CD8-positive, alpha-beta memory T cell (primary cell): ENCODE data around the gene BOC. TPM values are rescaled to one million over a fixed set of nuclear protein-coding genes. Genes with fewer than 3 reads are reported as not detected.

Experiments
- CTCF ChIA-PET: fragments of 350-600 bp; sonication (Branson Sonifier 250); formaldehyde crosslinking; loops from one replicate; lab custom pipeline; 2021; ENCODE audit warnings: antibody characterized with exemption; lab: Charles Lee
- POLR2A ChIA-PET: fragments of 350-600 bp; sonication (Branson Sonifier 250); formaldehyde crosslinking; loops from one replicate; lab custom pipeline; 2021; ENCODE audit warnings: antibody characterized with exemption; lab: Charles Lee
- DNase-seq, 5 donors: peaks; one replicate each; pipeline versions ENCODE4 v3.0.0 to v3.0.0-alpha.2; 2020 to 2022; ENCODE audit warnings: mixed read lengths in 1 of 5
- H3K27ac ChIP-seq: one replicate; pipeline ENCODE4 v1.7.0; 2013; ENCODE audit warnings: low read depth, mild to moderate bottlenecking, low read length, moderate library complexity
- H3K27me3 ChIP-seq: 2 replicates; pipeline ENCODE4 v1.7.0; 2013; ENCODE audit warnings: low read length, mild to moderate bottlenecking; ENCODE audit not compliant: insufficient read depth, poor library complexity, severe bottlenecking
- H3K36me3 ChIP-seq: 2 replicates; pipeline ENCODE4 v1.7.0; 2013; ENCODE audit warnings: mild to moderate bottlenecking, low read length, moderate library complexity; ENCODE audit not compliant: insufficient read depth
- H3K4me1 ChIP-seq: 2 replicates; pipeline ENCODE4 v1.7.0; 2013; ENCODE audit warnings: mild to moderate bottlenecking, low read length, moderate library complexity; ENCODE audit not compliant: insufficient read depth
- H3K4me3 ChIP-seq: 2 replicates; pipeline ENCODE4 v1.7.0; 2013; ENCODE audit warnings: mild to moderate bottlenecking, low read length
- H3K9me3 ChIP-seq: 2 replicates; pipeline ENCODE4 v1.7.0; 2013; ENCODE audit warnings: mild to moderate bottlenecking, low read length
- H3K27ac Mint-ChIP-seq, 8 donors: one replicate each; pipeline ENCODE4 v1.8.0; 2020 to 2021; ENCODE audit warnings: mixed read lengths in 8 of 8, mild to moderate bottlenecking in 6 of 8, inconsistent platforms in 3 of 8, moderate library complexity in 3 of 8
- H3K27me3 Mint-ChIP-seq, 2 donors: one replicate each; pipeline ENCODE4 v1.8.0; 2020 to 2021; ENCODE audit warnings: mixed read lengths in 2 of 2, mild to moderate bottlenecking in 1 of 2, moderate library complexity in 1 of 2
- H3K36me3 Mint-ChIP-seq, 3 donors: one replicate each; pipeline ENCODE4 v1.8.0; 2020 to 2021; ENCODE audit warnings: mixed read lengths in 3 of 3, inconsistent platforms in 1 of 3, mild to moderate bottlenecking in 1 of 3
- H3K4me1 Mint-ChIP-seq, 3 donors: one replicate each; pipeline ENCODE4 v1.8.0; 2020 to 2021; ENCODE audit warnings: mixed read lengths in 3 of 3, inconsistent platforms in 1 of 3, mild to moderate bottlenecking in 1 of 3
- H3K4me3 Mint-ChIP-seq, 7 donors: one replicate each; pipeline ENCODE4 v1.8.0; 2020 to 2021; ENCODE audit warnings: mixed read lengths in 7 of 7, mild to moderate bottlenecking in 6 of 7, moderate library complexity in 4 of 7, inconsistent platforms in 2 of 7
- H3K9me3 Mint-ChIP-seq, 5 donors: one replicate each; pipeline ENCODE4 v1.8.0; 2020 to 2022; ENCODE audit warnings: mixed read lengths in 5 of 5, mild to moderate bottlenecking in 3 of 5, moderate library complexity in 2 of 5, inconsistent platforms in 1 of 5
- polyA plus RNA-seq: library from polyadenylated mRNA; unstranded; fragments of 300-500 nt; fragmentation: Illumina TruSeq; gene quantifications from one replicate; pipeline ENCODE4 v1.2.3, GENCODE V29; 2021
- total RNA-seq, 2 experiments: library from RNA; stranded (reverse); gene quantifications; one replicate each; pipeline ENCODE4 v1.2.3, GENCODE V29; 2021

The BOC gene
- total and polyA plus RNA-seq, 3 experiments from 2014 or later = not detected

DNA sequence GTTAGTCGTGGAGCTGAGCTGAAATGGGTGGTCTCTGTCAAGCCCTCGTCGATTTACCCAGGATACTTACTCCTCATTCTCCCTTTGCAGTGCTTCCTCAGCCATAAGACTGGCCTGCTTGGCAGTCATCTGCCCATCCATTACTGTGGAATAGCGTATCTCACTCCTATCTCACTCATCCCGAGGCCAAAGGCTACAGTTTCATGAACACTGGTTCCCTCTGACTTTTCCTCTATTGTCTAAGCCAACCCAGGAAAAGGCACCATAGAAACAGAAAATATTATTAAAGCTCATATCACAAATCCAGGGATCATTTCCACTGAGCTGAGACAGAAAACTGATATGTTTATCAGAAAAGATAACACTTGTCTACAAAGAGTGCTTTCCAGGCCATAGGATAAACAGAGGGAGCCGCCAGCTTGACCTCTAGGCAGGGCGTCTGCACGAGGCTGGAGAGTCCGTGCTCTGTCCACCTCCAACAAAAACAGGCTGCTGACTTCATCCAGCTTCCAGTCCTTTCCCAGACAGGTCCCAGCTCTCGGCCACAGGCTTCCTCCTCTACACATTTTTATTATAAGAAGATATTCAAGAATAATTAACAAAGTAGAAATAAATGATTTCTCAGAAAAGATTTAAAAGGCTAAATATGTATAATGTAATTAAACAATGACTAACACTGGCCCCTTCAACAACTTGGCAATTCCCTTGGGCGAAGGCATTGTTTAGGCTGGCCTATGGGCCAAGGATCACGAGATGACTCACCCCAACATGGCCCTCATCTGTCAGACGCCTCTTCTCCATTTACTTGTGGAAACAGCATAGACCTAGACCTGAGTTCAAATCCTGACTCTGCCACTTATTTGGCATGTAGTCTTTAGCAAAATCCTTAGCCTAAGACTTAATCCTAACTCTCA lies 27.4 kb upstream of the BOC start:
- peaks cover 0 to 4% (median 2%) of the 10 kb centered on the region in 5 donors for H3K9me3 Mint-ChIP-seq
- Histone ChIP-seq H3K4me3 (no peak overlapping the region), H3K36me3 (no peaks in the 10 kb centered on the region), H3K9me3 (no peaks in the 10 kb centered on the region), H3K27ac (no peak overlapping the region), H3K27me3 (no peaks in the 10 kb centered on the region), H3K4me1 (no peaks in the 10 kb centered on the region)
- DNase-seq = no peak
- CTCF ChIA-PET = no interaction called here
- peaks cover 6 to 12% of the 10 kb centered on the region in 2 donors for H3K27me3 Mint-ChIP-seq
- no peak overlapping the region for H3K4me3 Mint-ChIP-seq
- no peaks in the 10 kb centered on the region for H3K36me3 Mint-ChIP-seq
- H3K4me1 Mint-ChIP-seq = no peaks in the 10 kb centered on the region
- no peak overlapping the region for H3K27ac Mint-ChIP-seq
- POLR2A ChIA-PET = no interaction called here

DNA sequence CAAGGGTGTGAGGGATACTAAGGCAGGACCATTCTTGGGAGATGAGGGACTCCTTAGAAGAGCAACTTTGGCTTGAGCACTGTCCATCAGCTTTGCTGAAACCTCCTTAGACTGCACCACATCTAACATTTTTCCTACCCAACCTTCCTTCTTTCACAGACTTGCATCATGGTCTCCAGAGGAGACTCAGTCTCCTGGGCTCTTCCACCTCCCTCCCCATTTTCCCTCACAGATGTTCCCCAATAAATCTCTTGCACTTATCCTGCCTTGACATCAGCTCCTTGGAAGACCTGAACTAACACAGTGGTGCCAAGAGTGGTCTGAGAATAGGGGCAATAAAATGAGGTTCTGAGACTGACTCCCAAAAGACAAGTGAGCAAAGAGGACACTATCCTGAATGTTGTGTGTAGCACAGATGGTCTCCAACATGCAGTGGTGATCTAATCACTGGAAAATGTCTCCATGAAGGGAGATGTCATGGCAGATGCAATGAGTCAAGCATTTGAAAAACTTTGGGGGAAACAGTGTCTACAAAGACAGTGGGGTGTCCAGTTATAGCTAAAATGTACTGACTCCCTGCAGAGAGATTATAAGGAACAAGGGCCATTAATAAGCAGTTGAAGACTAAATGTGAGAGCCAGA lies 26.0 kb upstream of the BOC start:
- Mint-ChIP-seq H3K4me3 (no peak overlapping the region), H3K36me3 (no peaks in the 10 kb centered on the region), H3K9me3 (peaks cover 0 to 4% (median 2%) of the 10 kb centered on the region in 5 donors), H3K27me3 (peaks cover 10 to 12% of the 10 kb centered on the region in 2 donors), H3K4me1 (no peaks in the 10 kb centered on the region), H3K27ac (no peak overlapping the region)
- Histone ChIP-seq H3K4me1 (no peaks in the 10 kb centered on the region), H3K27ac (no peak overlapping the region), H3K4me3 (no peak overlapping the region), H3K27me3 (no peaks in the 10 kb centered on the region), H3K36me3 (no peaks in the 10 kb centered on the region), H3K9me3 (no peaks in the 10 kb centered on the region)
- DNase-seq = no peak
- ChIA-PET CTCF (no interaction called here), POLR2A (no interaction called here)

DNA sequence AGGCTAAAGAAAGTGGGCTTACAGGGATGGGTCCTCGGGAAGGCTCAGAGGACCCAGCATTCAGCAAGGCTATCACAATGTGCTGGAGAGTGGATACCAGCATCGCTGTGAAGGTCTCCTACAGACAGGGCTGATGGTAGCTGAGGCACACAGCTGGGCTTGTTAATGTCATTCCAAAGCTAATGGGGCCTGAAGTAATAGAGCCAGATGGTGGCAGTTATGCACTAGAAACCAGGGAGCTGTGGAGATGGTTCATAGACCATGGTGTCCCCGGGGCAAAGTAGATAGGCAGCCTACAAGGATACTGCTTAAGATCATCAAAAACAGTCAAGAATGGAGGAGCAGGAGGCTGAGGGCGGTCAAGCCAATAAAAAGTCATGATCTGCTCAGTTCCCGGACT lies 24.8 kb upstream of the BOC start:
- no peaks in the 10 kb centered on the region for H3K36me3 ChIP-seq
- H3K9me3 Mint-ChIP-seq = peaks cover 0 to 4% (median 2%) of the 10 kb centered on the region in 5 donors
- ChIA-PET CTCF (no interaction called here), POLR2A (no interaction called here)
- H3K36me3 Mint-ChIP-seq = no peaks in the 10 kb centered on the region
- no peak for DNase-seq
- H3K4me1 ChIP-seq = no peaks in the 10 kb centered on the region
- H3K9me3 ChIP-seq = no peaks in the 10 kb centered on the region
- H3K27ac ChIP-seq = no peak overlapping the region
- no peak overlapping the region for H3K4me3 ChIP-seq
- H3K4me1 Mint-ChIP-seq = no peaks in the 10 kb centered on the region
- H3K4me3 Mint-ChIP-seq = no peak overlapping the region
- H3K27me3 Mint-ChIP-seq = peaks cover 10 to 12% of the 10 kb centered on the region in 2 donors
- no peak overlapping the region for H3K27ac Mint-ChIP-seq
- H3K27me3 ChIP-seq = no peaks in the 10 kb centered on the region

DNA sequence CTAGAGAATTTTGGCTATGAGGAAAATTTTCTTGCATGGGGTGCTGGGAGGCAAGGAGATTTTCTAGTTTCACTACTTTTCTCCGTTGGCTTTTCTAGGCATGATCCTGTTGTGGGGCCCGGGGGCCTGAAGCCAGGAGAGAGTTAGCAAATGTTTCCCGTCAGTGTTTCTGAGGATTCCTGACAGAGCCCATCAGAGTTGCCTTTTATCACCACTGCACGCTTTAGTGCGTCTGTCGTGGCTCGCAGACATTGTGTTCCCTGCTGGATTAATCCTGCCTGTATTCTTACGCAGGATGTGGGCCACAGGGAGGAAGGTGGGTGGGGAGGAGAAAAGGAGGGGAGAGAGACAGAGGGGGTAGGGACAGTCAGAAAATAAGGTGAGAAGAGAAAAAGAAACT lies 18.1 kb upstream of the BOC start:
- Mint-ChIP-seq H3K27ac (no peak overlapping the region), H3K27me3 (peaks cover 5 to 8% of the 10 kb centered on the region in 2 donors), H3K36me3 (no peaks in the 10 kb centered on the region), H3K4me1 (no peaks in the 10 kb centered on the region), H3K9me3 (peaks cover 0 to 3% (median 0%) of the 10 kb centered on the region in 5 donors), H3K4me3 (no peak overlapping the region)
- DNase-seq = no peak
- no peaks in the 10 kb centered on the region for H3K27me3 ChIP-seq
- no peak overlapping the region for H3K27ac ChIP-seq
- H3K9me3 ChIP-seq = no peaks in the 10 kb centered on the region
- H3K4me1 ChIP-seq = no peaks in the 10 kb centered on the region
- POLR2A ChIA-PET = no interaction called here
- H3K4me3 ChIP-seq = no peak overlapping the region
- H3K36me3 ChIP-seq = no peaks in the 10 kb centered on the region
- CTCF ChIA-PET = no interaction called here

DNA sequence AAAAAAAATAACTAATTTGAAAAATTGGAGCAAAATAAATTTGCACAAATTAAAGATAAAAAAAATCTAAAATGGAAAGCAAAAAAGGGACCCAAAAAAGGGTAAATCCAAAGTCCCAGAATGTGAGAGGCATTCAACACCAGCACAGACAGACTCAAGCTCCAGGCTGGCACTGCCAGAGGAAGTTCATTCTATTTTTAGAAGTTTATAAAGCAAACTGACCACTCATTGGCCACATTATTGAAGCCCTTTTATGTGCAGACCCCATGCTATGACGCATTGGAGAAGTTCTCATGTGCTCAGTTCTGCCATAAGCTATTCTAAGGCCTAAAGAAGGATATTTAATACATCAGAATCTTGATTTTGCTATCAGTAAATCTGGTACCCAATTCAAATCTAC lies 17.6 kb upstream of the BOC start:
- CTCF ChIA-PET = no interaction called here

DNA sequence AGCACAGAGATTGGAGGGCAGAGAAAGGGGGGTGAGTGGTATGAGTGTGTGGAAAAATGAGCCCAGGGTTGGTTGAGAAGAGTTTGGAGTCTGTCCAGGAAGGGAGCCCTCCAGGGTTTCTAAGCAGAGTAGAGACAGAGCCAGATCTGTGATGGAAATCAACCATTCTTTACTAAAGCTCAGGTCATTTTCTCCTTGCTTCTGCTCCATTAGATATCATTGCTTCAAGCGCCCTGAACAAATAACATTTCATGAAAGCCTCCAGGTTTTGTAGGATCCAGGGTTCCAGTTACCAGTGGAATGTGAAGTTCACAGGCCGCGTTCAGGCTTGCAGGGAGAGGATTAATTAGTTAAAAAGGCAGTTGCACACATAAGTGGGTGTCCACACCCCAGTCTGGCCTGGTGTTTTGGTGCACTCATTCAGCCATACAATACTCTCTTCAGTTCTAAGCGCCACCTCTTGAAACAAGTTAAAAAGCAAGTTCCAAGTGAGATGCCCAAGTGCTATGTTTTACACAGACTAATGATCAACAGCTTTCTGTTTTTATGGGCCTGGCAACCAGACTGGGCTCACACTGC lies 16.4 kb upstream of the BOC start:
- no peaks in the 10 kb centered on the region for H3K9me3 ChIP-seq
- no peak overlapping the region for H3K27ac Mint-ChIP-seq

More for the DNA sequence above, 17.6 kb upstream of the BOC start:
- Mint-ChIP-seq H3K4me1 (no peaks in the 10 kb centered on the region), H3K27ac (no peak overlapping the region), H3K27me3 (peaks cover 5 to 10% of the 10 kb centered on the region in 2 donors), H3K9me3 (no peaks in the 10 kb centered on the region), H3K36me3 (no peaks in the 10 kb centered on the region), H3K4me3 (no peak overlapping the region)
- Histone ChIP-seq H3K9me3 (no peaks in the 10 kb centered on the region), H3K27ac (no peak overlapping the region), H3K4me1 (no peaks in the 10 kb centered on the region), H3K36me3 (no peaks in the 10 kb centered on the region), H3K4me3 (no peak overlapping the region), H3K27me3 (no peaks in the 10 kb centered on the region)
- no peak for DNase-seq
- POLR2A ChIA-PET = no interaction called here

DNA sequence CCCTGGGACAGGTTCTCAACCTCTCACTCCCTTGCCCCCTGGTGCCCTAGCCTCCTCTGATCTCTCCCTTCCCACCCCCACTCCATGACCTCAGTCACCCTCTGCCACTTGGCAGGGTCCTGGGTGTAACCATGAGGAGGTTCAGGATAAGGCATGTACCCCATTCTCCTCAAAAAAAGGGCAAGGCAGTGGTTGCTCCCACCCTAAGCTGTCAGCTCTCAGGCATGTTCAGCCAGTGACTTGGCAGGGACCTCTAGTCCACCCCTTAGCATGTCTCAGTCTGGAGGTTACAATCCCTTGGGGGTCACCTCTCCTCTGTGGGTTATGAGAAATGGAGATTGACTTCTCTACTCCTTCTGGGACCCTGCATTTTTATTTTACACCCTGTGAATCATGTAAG lies 11.0 kb upstream of the BOC start:
- Histone ChIP-seq H3K27me3 (no peaks in the 10 kb centered on the region), H3K36me3 (no peaks in the 10 kb centered on the region), H3K4me3 (no peak overlapping the region), H3K27ac (no peak overlapping the region), H3K9me3 (no peaks in the 10 kb centered on the region), H3K4me1 (no peaks in the 10 kb centered on the region)
- Mint-ChIP-seq H3K4me1 (no peaks in the 10 kb centered on the region), H3K9me3 (peaks cover 0 to 1% (median 0%) of the 10 kb centered on the region in 5 donors), H3K27me3 (peaks cover 6 to 28% of the 10 kb centered on the region in 2 donors), H3K36me3 (peaks cover 0 to 2% (median 0%) of the 10 kb centered on the region in 3 donors), H3K4me3 (no peak overlapping the region), H3K27ac (no peak overlapping the region)
- DNase-seq = no peak
- CTCF ChIA-PET = no interaction called here
- POLR2A ChIA-PET = no interaction called here

More for the DNA sequence above, 16.4 kb upstream of the BOC start:
- Mint-ChIP-seq H3K4me1 (no peaks in the 10 kb centered on the region), H3K27me3 (peaks cover 2 to 20% of the 10 kb centered on the region in 2 donors), H3K4me3 (no peak overlapping the region), H3K9me3 (no peaks in the 10 kb centered on the region), H3K36me3 (no peaks in the 10 kb centered on the region)
- H3K4me1 ChIP-seq = no peaks in the 10 kb centered on the region
- H3K27me3 ChIP-seq = no peaks in the 10 kb centered on the region
- CTCF ChIA-PET = no interaction called here
- no peak for DNase-seq
- H3K4me3 ChIP-seq = no peak overlapping the region
- H3K27ac ChIP-seq = no peak overlapping the region
- no peaks in the 10 kb centered on the region for H3K36me3 ChIP-seq
- POLR2A ChIA-PET = no interaction called here

DNA sequence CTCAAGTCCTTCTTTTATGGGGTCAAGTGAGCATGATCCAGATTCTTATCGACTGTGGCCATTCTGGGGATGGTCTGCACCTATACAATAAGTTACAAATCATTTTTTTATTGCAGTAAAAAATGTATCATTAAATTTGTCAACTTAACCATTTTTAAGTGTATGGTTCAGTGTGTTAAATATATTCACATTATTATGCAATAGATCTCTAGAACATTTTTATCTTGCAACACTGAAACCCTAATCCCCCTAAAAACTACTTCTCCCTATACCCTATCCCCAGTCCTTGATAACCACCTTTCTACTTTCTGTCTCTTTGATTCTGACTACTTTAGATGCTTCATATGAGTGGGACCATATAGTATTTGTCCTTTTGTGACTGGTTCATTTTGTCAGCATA lies 10.4 kb upstream of the BOC start:
- H3K4me1 Mint-ChIP-seq = no peaks in the 10 kb centered on the region
- H3K9me3 ChIP-seq = no peaks in the 10 kb centered on the region
- ChIA-PET POLR2A (no interaction called here), CTCF (no interaction called here)
- H3K36me3 ChIP-seq = no peaks in the 10 kb centered on the region
- no peaks in the 10 kb centered on the region for H3K4me1 ChIP-seq
- H3K36me3 Mint-ChIP-seq = peaks cover 0 to 2% (median 0%) of the 10 kb centered on the region in 3 donors
- peaks cover 6 to 32% of the 10 kb centered on the region in 2 donors for H3K27me3 Mint-ChIP-seq
- no peak for DNase-seq
- no peak overlapping the region for H3K4me3 ChIP-seq
- H3K27ac Mint-ChIP-seq = no peak overlapping the region
- no peak overlapping the region for H3K27ac ChIP-seq
- H3K9me3 Mint-ChIP-seq = peaks cover 0 to 1% (median 0%) of the 10 kb centered on the region in 5 donors
- no peak overlapping the region for H3K4me3 Mint-ChIP-seq
- H3K27me3 ChIP-seq = no peaks in the 10 kb centered on the region
